Measurements from ENCODE around the gene ERBB2. TPM values are rescaled to one million over a fixed set of nuclear protein-coding genes. Genes with fewer than 3 reads are reported as not detected.

The ERBB2 gene
- total RNA-seq, result 80.4 TPM
- 100 to 1,000 TPM; 114 to 171 (median 124) TPM for polyA plus RNA-seq (ENCODE audit: insufficient read depth in 1 of 8, insufficient read length in 8 of 8, low replicate concordance in 1 of 8)
- long read RNA-seq, donor 1, partial matches to known transcripts, result 5 of 6 reads
- long read RNA-seq, donor 1, other reads (novel, unspliced or antisense), result 0 of 6 reads
- long read RNA-seq, donor 2, full-length matches to known transcripts, result 2 of 2 reads
- long read RNA-seq, donor 2, partial matches to known transcripts, result 0 of 2 reads
- long read RNA-seq, donor 2, other reads (novel, unspliced or antisense), result 0 of 2 reads
- long read RNA-seq, donor 3, full-length matches to known transcripts, result 13 of 90 reads
- long read RNA-seq, donor 3, partial matches to known transcripts, result 77 of 90 reads
- long read RNA-seq, donor 3, other reads (novel, unspliced or antisense), result 0 of 90 reads
- long read RNA-seq, donor 4, full-length matches to known transcripts, result 3 of 53 reads
- long read RNA-seq, donor 4, partial matches to known transcripts, result 50 of 53 reads
- long read RNA-seq, donor 4, other reads (novel, unspliced or antisense), result 0 of 53 reads
- long read RNA-seq, donor 5, full-length matches to known transcripts, result 8 of 105 reads
- long read RNA-seq, donor 5, partial matches to known transcripts, result 97 of 105 reads
- long read RNA-seq, donor 5, other reads (novel, unspliced or antisense), result 0 of 105 reads
- long read RNA-seq, donor 6, full-length matches to known transcripts, result 8 of 130 reads
- long read RNA-seq, donor 6, partial matches to known transcripts, result 66 of 130 reads
- long read RNA-seq, donor 6, other reads (novel, unspliced or antisense), result 56 of 130 reads
- long read RNA-seq, donor 7, full-length matches to known transcripts, result 9 of 83 reads
- long read RNA-seq, donor 7, partial matches to known transcripts, result 74 of 83 reads
- long read RNA-seq, donor 7, other reads (novel, unspliced or antisense), result 0 of 83 reads
- long read RNA-seq, donor 8, partial matches to known transcripts, result 62 of 62 reads
- long read RNA-seq, donor 8, other reads (novel, unspliced or antisense), result 0 of 62 reads
- long read RNA-seq, donor 9, full-length matches to known transcripts, result 6 of 78 reads
- long read RNA-seq, donor 9, partial matches to known transcripts, result 72 of 78 reads
- long read RNA-seq, donor 9, other reads (novel, unspliced or antisense), result 0 of 78 reads
- long read RNA-seq, donor 10, full-length matches to known transcripts, result 6 of 76 reads
- long read RNA-seq, donor 10, partial matches to known transcripts, result 70 of 76 reads
- long read RNA-seq, donor 10, other reads (novel, unspliced or antisense), result 0 of 76 reads
- long read RNA-seq, donor 11, full-length matches to known transcripts, result 8 of 34 reads
- long read RNA-seq, donor 11, partial matches to known transcripts, result 26 of 34 reads
- long read RNA-seq, donor 11, other reads (novel, unspliced or antisense), result 0 of 34 reads

GRCh38 chr17:39699818-39700147, at the start of gene ERBB2:
Gene ERBB2, plus strand, starts transcription at chr17:39700064. Its CDS starts 175 bp downstream, at chr17:39700239.
- H3K27ac ChIP-seq (ENCODE audit: low read length), result peak within 1 kb of the TSS; percentile 87
- peak; percentile 93 for DNase-seq
- peaks cover 43% of the 10 kb centered on the region for H3K4me1 ChIP-seq (ENCODE audit: control insufficient read depth, insufficient read depth, low read length)
- peak within 1 kb of the TSS; percentile 83 for H3K4me3 ChIP-seq (ENCODE audit: low read length)
- 0% methylated on average over 16 of the region's 20 CpGs for WGBS (ENCODE audit: insufficient coverage)
- H3K27me3 ChIP-seq (ENCODE audit: control insufficient read depth, insufficient read depth, low read length), result peaks cover 22% of the 10 kb centered on the region
- H3K9me3 ChIP-seq (replicated peaks; ENCODE audit: control insufficient read depth, low read depth, low read length), result no peaks in the 10 kb centered on the region
- H3K36me3 ChIP-seq (ENCODE audit: control insufficient read depth, insufficient read depth, low read length), result peaks cover 14% of the 10 kb centered on the region

- whole genome bisulfite sequencing (ENCODE audit: insufficient coverage), result no CpG with 5 or more reads among the region's 11 CpGs
- Histone ChIP-seq H3K4me1 (ENCODE audit: control insufficient read depth, insufficient read depth, low read length) (peaks cover 6% of the 10 kb centered on the region), H3K27ac (ENCODE audit: low read length) (no peak overlapping the region), H3K27me3 (ENCODE audit: control insufficient read depth, insufficient read depth, low read length) (no peaks in the 10 kb centered on the region), H3K36me3 (ENCODE audit: control insufficient read depth, insufficient read depth, low read length) (peaks cover 12% of the 10 kb centered on the region), H3K4me3 (ENCODE audit: low read length) (no peak overlapping the region), H3K9me3 (replicated peaks; ENCODE audit: control insufficient read depth, low read depth, low read length) (no peaks in the 10 kb centered on the region)
- no peak for DNase-seq
Measured at GRCh38 chr17:39650121-39650579, 49.7 kb upstream of the ERBB2 start.

GRCh38 chr17:39651923-39652586, 47.8 kb upstream of the ERBB2 start:
- Histone ChIP-seq H3K4me3 (ENCODE audit: low read length) (no peak overlapping the region), H3K27me3 (ENCODE audit: control insufficient read depth, insufficient read depth, low read length) (no peaks in the 10 kb centered on the region), H3K4me1 (ENCODE audit: control insufficient read depth, insufficient read depth, low read length) (peaks cover 6% of the 10 kb centered on the region), H3K36me3 (ENCODE audit: control insufficient read depth, insufficient read depth, low read length) (peaks cover 12% of the 10 kb centered on the region), H3K9me3 (replicated peaks; ENCODE audit: control insufficient read depth, low read depth, low read length) (no peaks in the 10 kb centered on the region), H3K27ac (ENCODE audit: low read length) (no peak overlapping the region)
- DNase-seq, result no peak
- 64% methylated on average over 2 of the region's 8 CpGs for WGBS (ENCODE audit: insufficient coverage)

- Histone ChIP-seq H3K4me1 (ENCODE audit: control insufficient read depth, insufficient read depth, low read length) (peaks cover 6% of the 10 kb centered on the region), H3K36me3 (ENCODE audit: control insufficient read depth, insufficient read depth, low read length) (peaks cover 16% of the 10 kb centered on the region), H3K27me3 (ENCODE audit: control insufficient read depth, insufficient read depth, low read length) (no peaks in the 10 kb centered on the region), H3K9me3 (replicated peaks; ENCODE audit: control insufficient read depth, low read depth, low read length) (no peaks in the 10 kb centered on the region), H3K27ac (ENCODE audit: low read length) (no peak overlapping the region), H3K4me3 (ENCODE audit: low read length) (no peak overlapping the region)
- 53% methylated on average over 7 of the region's 7 CpGs for WGBS (ENCODE audit: insufficient coverage)
- DNase-seq, result no peak
Measured at GRCh38 chr17:39652587-39653315, 47.1 kb upstream of the ERBB2 start.

- no peak for DNase-seq
- Histone ChIP-seq H3K4me1 (ENCODE audit: control insufficient read depth, insufficient read depth, low read length) (peaks cover 6% of the 10 kb centered on the region), H3K27me3 (ENCODE audit: control insufficient read depth, insufficient read depth, low read length) (no peaks in the 10 kb centered on the region), H3K27ac (ENCODE audit: low read length) (no peak overlapping the region), H3K9me3 (replicated peaks; ENCODE audit: control insufficient read depth, low read depth, low read length) (no peaks in the 10 kb centered on the region), H3K36me3 (ENCODE audit: control insufficient read depth, insufficient read depth, low read length) (peaks cover 22% of the 10 kb centered on the region), H3K4me3 (ENCODE audit: low read length) (no peak overlapping the region)
- 81% methylated on average over 6 of the region's 12 CpGs for WGBS (ENCODE audit: insufficient coverage)
Measured at GRCh38 chr17:39653316-39653661, 46.6 kb upstream of the ERBB2 start.

GRCh38 chr17:39653662-39654331, 46.1 kb upstream of the ERBB2 start:
- peaks cover 6% of the 10 kb centered on the region for H3K4me1 ChIP-seq (ENCODE audit: control insufficient read depth, insufficient read depth, low read length)
- peaks cover 26% of the 10 kb centered on the region for H3K36me3 ChIP-seq (ENCODE audit: control insufficient read depth, insufficient read depth, low read length)
- H3K4me3 ChIP-seq (ENCODE audit: low read length), result no peak overlapping the region
- no peaks in the 10 kb centered on the region for H3K27me3 ChIP-seq (ENCODE audit: control insufficient read depth, insufficient read depth, low read length)
- WGBS (ENCODE audit: insufficient coverage), result 72% methylated on average over 7 of the region's 14 CpGs
- no peak overlapping the region for H3K27ac ChIP-seq (ENCODE audit: low read length)
- DNase-seq, result no peak
- no peaks in the 10 kb centered on the region for H3K9me3 ChIP-seq (replicated peaks; ENCODE audit: control insufficient read depth, low read depth, low read length)

GRCh38 chr17:39655105-39655504, 44.8 kb upstream of the ERBB2 start:
- WGBS (ENCODE audit: insufficient coverage), result no CpG with 5 or more reads among the region's 2 CpGs
- no peaks in the 10 kb centered on the region for H3K9me3 ChIP-seq (replicated peaks; ENCODE audit: control insufficient read depth, low read depth, low read length)

GRCh38 chr17:39658346-39658745, 41.5 kb upstream of the ERBB2 start:
- H3K4me3 ChIP-seq (ENCODE audit: low read length), result no peak overlapping the region
- no peak overlapping the region for H3K27ac ChIP-seq (ENCODE audit: low read length)
- H3K4me1 ChIP-seq (ENCODE audit: control insufficient read depth, insufficient read depth, low read length), result peaks cover 37% of the 10 kb centered on the region
- no peaks in the 10 kb centered on the region for H3K9me3 ChIP-seq (replicated peaks; ENCODE audit: control insufficient read depth, low read depth, low read length)
- WGBS (ENCODE audit: insufficient coverage), result 90% methylated on average over 8 of the region's 11 CpGs
- H3K27me3 ChIP-seq (ENCODE audit: control insufficient read depth, insufficient read depth, low read length), result no peaks in the 10 kb centered on the region
- no peak for DNase-seq
- H3K36me3 ChIP-seq (ENCODE audit: control insufficient read depth, insufficient read depth, low read length), result peaks cover 58% of the 10 kb centered on the region

More at GRCh38 chr17:39655105-39655504, 44.8 kb upstream of the ERBB2 start:
- Histone ChIP-seq H3K27ac (ENCODE audit: low read length) (no peak overlapping the region), H3K4me3 (ENCODE audit: low read length) (no peak overlapping the region), H3K36me3 (ENCODE audit: control insufficient read depth, insufficient read depth, low read length) (peaks cover 37% of the 10 kb centered on the region), H3K4me1 (ENCODE audit: control insufficient read depth, insufficient read depth, low read length) (peaks cover 13% of the 10 kb centered on the region), H3K27me3 (ENCODE audit: control insufficient read depth, insufficient read depth, low read length) (no peaks in the 10 kb centered on the region)
- no peak for DNase-seq
